NCI-H345 treated with DMSO at 0.1 percent for 48 hours (cell line): Measurements from ENCODE around the gene DZIP3.
"Not testable (repeated sequence)": the region's sequence is repeated elsewhere in the genome, so short reads cannot be mapped to it uniquely, and the experiment has no call there.

ENCODE experiments used
- DNase-seq: peaks from one replicate; lab custom pipeline; 2025; ENCODE audit not compliant: unreplicated experiment; lab: John Stamatoyannopoulos, UW

Gene DZIP3

GRCh38 chr3:108599677-108600409 is 10.3 kb downstream of the DZIP3 start:
- no peak for DNase-seq

- DNase-seq: no peak
These were observed 12.9 kb downstream of the DZIP3 start for GRCh38 chr3:108602249-108602934.

GRCh38 chr3:108602935-108603294 is 13.4 kb downstream of the DZIP3 start:
- DNase-seq: no peak

- DNase-seq: no peak
These were observed 14.2 kb downstream of the DZIP3 start for GRCh38 chr3:108603691-108604090.

- DNase-seq: no peak
These were observed 15.5 kb downstream of the DZIP3 start for GRCh38 chr3:108605028-108605427.

- DNase-seq: no peak
These were observed 16.0 kb downstream of the DZIP3 start for GRCh38 chr3:108605491-108605890.

- DNase-seq: no peak
These were observed 19.2 kb downstream of the DZIP3 start for GRCh38 chr3:108608750-108609149.

GRCh38 chr3:108610651-108611050 is 21.1 kb downstream of the DZIP3 start:
- DNase-seq: no peak

GRCh38 chr3:108616090-108616489 is 26.6 kb downstream of the DZIP3 start:
- DNase-seq: not testable (repeated sequence)

- no peak for DNase-seq
These were observed 30.7 kb downstream of the DZIP3 start for GRCh38 chr3:108620250-108620649.

- no peak for DNase-seq
These were observed 34.0 kb downstream of the DZIP3 start for GRCh38 chr3:108623504-108623903.

- DNase-seq: no peak
These were observed 40.5 kb downstream of the DZIP3 start for GRCh38 chr3:108629974-108630373.

- DNase-seq: no peak
These were observed 53.0 kb downstream of the DZIP3 start for GRCh38 chr3:108642526-108642925.

- no peak for DNase-seq
These were observed 55.8 kb downstream of the DZIP3 start for GRCh38 chr3:108645364-108645763.

GRCh38 chr3:108655664-108656063 is 66.1 kb downstream of the DZIP3 start:
- DNase-seq: not testable (repeated sequence)

- DNase-seq: no peak
These were observed 72.2 kb downstream of the DZIP3 start for GRCh38 chr3:108661699-108662098.

- peak; percentile 29 for DNase-seq
These were observed 72.7 kb downstream of the DZIP3 start for GRCh38 chr3:108662142-108662738.

GRCh38 chr3:108664266-108664665 is 74.7 kb downstream of the DZIP3 start:
- DNase-seq: no peak

GRCh38 chr3:108667312-108667711 is 77.8 kb downstream of the DZIP3 start:
- DNase-seq: no peak

- DNase-seq: no peak
These were observed 79.7 kb downstream of the DZIP3 start for GRCh38 chr3:108669208-108669607.

- DNase-seq: no peak
These were observed 83.2 kb downstream of the DZIP3 start for GRCh38 chr3:108672701-108673100.

- DNase-seq: no peak
These were observed 84.6 kb downstream of the DZIP3 start for GRCh38 chr3:108673988-108674661.
